Measurements from ENCODE around the gene DNAJB9. TPM values are rescaled to one million over a fixed set of nuclear protein-coding genes. Genes with fewer than 3 reads are reported as not detected.
A peak's percentile ranks its signal among the peaks of the same experiment; 100 is the strongest.

DNAJB9 gene
- total and polyA plus RNA-seq, 2 of the 13 experiments (the other 11 are each of a cell fraction or from before 2014, with no cell fraction given) = 8.6 to 16.4 TPM

DNA sequence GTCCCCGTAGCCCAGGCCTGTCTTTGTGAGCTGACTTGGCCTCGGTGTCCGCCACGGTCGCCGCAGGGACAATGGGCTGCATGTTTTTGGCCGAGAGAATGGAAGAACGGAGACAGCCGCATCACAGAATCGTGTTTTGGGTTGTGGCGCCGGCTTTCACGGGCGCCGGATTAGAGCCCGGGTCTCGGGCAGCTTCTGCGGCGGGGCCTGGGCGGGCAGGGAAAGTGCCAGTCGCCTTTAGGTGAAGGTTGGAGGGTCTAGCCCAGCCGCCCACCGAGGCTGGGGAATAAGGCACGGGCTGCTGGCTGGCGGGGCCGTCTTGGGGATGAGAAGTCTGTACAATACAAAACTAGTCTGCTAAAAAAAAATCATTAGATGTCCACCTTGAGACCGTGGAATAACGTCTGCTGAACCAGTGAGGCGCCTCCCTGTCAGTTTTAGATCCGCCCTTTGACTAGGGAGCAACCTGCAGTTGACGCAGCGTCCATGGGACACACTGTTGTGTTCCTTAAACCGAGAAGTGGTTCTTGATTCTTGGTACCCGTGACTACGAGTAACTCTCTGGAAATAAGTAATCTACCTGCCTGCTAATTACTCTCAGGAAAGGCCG is 577 bp downstream of the DNAJB9 start (continued):
- TF ChIP-seq ZNF160 (CRISPR knock-in tag; IDR thresholded peaks at IDR 0.05) = no peak
- TF ChIP-seq ZNF557 (CRISPR knock-in tag; IDR thresholded peaks at IDR 0.05) = no peak
- no peak for TF ChIP-seq ZNF639 (CRISPR knock-in tag; conservative IDR thresholded peaks at IDR 0.05)
- TF ChIP-seq ZNF724P (CRISPR knock-in tag; IDR thresholded peaks at IDR 0.05; ENCODE audit: borderline replicate concordance) = no peak
- TF ChIP-seq KAT8 (CRISPR knock-in tag; IDR thresholded peaks at IDR 0.05) = no peak
- TF ChIP-seq JUNB (CRISPR knock-in tag; IDR thresholded peaks at IDR 0.05; ENCODE audit: borderline replicate concordance) = no peak
- TF ChIP-seq, protein P1, sequence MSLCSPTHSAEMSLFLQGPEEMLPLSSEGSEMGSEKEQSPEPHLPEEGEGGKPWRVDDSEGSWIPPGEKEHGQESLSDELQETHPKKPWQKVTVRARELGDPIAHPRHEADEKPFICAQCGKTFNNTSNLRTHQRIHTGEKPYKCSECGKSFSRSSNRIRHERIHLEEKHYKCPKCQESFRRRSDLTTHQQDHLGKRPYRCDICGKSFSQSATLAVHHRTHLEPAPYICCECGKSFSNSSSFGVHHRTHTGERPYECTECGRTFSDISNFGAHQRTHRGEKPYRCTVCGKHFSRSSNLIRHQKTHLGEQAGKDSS (CRISPR knock-in tag; IDR thresholded peaks at IDR 0.05; ENCODE audit: borderline replicate concordance, low read depth) = 0 out of 2 replicates have a peak, but pooled peaks have one; percentile 3
- 0 out of 2 replicates have a peak, but pooled peaks have one; percentile 43 for TF ChIP-seq ISX (CRISPR knock-in tag; conservative IDR thresholded peaks at IDR 0.05)
- no peak for TF ChIP-seq SALL2 (CRISPR knock-in tag; IDR thresholded peaks at IDR 0.05)
- TF ChIP-seq ZNF17 (CRISPR knock-in tag; IDR thresholded peaks at IDR 0.05) = 0 out of 2 replicates have a peak, but pooled peaks have one; percentile 35
- no peak for TF ChIP-seq SETDB1 (CRISPR knock-in tag; IDR thresholded peaks at IDR 0.05; ENCODE audit: borderline replicate concordance)

DNA sequence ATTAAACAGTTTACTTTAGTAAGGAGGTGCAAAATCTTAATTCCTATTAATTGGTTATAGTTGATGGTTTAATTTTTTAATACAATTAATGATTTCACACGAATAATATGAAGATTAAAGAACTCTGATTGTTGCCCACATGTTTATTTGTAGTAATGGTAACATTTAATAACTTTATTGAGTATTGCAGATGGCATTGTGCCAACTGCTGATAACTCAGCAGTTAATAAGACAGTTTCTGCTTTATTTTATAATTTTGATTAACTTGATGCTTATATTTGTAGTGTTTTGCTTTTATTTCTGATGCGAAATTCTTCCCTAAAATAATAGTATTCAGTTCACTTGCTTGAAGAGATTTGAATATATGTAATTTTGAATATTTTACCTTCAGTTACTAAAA is 2.8 kb downstream of the DNAJB9 start:
- Histone ChIP-seq H3K27me3 (ENCODE audit: control insufficient read depth in 1 of 2, insufficient read depth in 2 of 2, low read length in 2 of 2) (no peaks in the 10 kb centered on the region; a peak in 1 of 5 replicates), H3K79me2 (ENCODE audit: insufficient read depth, low read length) (peaks cover 46% of the 10 kb centered on the region), H3K9ac (ENCODE audit: insufficient read depth, low read depth, low read length) (no peak overlapping the region), H3K4me1 (ENCODE audit: insufficient read depth, low read length) (peaks cover 37% of the 10 kb centered on the region), H3K4me3 (replicated peaks in 1 of 3; ENCODE audit: insufficient read depth in 1 of 3, low read depth in 2 of 3, low read length in 3 of 3) (peak overlapping the region in 1 of 3 experiments; percentile 97; a peak in 2 of 6 replicates), H4K20me1 (ENCODE audit: insufficient read depth, low read length) (peaks cover 4% of the 10 kb centered on the region), H3K4me2 (ENCODE audit: low read depth, low read length) (0 out of 2 replicates have a peak overlapping the region, but pooled peaks have one; percentile 82), H3K27ac (ENCODE audit: extremely low read length, insufficient read depth, low read length) (no peak overlapping the region), H2AFZ (ENCODE audit: low read length) (no peak overlapping the region), H3K36me3 (replicated peaks in 1 of 2; ENCODE audit: control insufficient read depth in 1 of 2, insufficient read depth in 2 of 2, low read length in 2 of 2) (peaks cover 0 to 13% of the 10 kb centered on the region in 2 experiments; a peak in 2 of 5 replicates), H3K9me3 (ENCODE audit: low read length) (no peaks in the 10 kb centered on the region)
- ChIA-PET POLR2A (no interaction called here), CTCF (ENCODE audit: low intra/inter-chr PET ratio, low total read pairs) (no interaction called here)
- BruUV-seq (replicated peaks) = no TSS peak
- WGBS (ENCODE audit: low lambda C conversion rate) = 90% methylated on average over 2 of the region's 2 CpGs
- ATAC-seq = no peak
- in situ Hi-C loops (cut with HindIII; ENCODE audit: extremely low pct_ligation_motif_present, low pct_unique_long_range_greater_than_20kb) = no loop called here
- DNase-seq (ENCODE audit: low spot score) = no peak
- intact Hi-C loops (cut with micrococcal nuclease; ENCODE audit: unreplicated experiment) = no loop called here
- FAIRE-seq = no peak
- TF ChIP-seq, protein P2, sequence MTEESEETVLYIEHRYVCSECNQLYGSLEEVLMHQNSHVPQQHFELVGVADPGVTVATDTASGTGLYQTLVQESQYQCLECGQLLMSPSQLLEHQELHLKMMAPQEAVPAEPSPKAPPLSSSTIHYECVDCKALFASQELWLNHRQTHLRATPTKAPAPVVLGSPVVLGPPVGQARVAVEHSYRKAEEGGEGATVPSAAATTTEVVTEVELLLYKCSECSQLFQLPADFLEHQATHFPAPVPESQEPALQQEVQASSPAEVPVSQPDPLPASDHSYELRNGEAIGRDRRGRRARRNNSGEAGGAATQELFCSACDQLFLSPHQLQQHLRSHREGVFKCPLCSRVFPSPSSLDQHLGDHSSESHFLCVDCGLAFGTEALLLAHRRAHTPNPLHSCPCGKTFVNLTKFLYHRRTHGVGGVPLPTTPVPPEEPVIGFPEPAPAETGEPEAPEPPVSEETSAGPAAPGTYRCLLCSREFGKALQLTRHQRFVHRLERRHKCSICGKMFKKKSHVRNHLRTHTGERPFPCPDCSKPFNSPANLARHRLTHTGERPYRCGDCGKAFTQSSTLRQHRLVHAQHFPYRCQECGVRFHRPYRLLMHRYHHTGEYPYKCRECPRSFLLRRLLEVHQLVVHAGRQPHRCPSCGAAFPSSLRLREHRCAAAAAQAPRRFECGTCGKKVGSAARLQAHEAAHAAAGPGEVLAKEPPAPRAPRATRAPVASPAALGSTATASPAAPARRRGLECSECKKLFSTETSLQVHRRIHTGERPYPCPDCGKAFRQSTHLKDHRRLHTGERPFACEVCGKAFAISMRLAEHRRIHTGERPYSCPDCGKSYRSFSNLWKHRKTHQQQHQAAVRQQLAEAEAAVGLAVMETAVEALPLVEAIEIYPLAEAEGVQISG (CRISPR knock-in tag; IDR thresholded peaks at IDR 0.05) = no peak
- TF ChIP-seq, protein P3, sequence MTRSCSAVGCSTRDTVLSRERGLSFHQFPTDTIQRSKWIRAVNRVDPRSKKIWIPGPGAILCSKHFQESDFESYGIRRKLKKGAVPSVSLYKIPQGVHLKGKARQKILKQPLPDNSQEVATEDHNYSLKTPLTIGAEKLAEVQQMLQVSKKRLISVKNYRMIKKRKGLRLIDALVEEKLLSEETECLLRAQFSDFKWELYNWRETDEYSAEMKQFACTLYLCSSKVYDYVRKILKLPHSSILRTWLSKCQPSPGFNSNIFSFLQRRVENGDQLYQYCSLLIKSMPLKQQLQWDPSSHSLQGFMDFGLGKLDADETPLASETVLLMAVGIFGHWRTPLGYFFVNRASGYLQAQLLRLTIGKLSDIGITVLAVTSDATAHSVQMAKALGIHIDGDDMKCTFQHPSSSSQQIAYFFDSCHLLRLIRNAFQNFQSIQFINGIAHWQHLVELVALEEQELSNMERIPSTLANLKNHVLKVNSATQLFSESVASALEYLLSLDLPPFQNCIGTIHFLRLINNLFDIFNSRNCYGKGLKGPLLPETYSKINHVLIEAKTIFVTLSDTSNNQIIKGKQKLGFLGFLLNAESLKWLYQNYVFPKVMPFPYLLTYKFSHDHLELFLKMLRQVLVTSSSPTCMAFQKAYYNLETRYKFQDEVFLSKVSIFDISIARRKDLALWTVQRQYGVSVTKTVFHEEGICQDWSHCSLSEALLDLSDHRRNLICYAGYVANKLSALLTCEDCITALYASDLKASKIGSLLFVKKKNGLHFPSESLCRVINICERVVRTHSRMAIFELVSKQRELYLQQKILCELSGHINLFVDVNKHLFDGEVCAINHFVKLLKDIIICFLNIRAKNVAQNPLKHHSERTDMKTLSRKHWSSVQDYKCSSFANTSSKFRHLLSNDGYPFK (CRISPR knock-in tag; IDR thresholded peaks at IDR 0.05; ENCODE audit: borderline replicate concordance) = no peak
